Kidney tubule cell (primary cell): ENCODE measurements around the gene PDE6H.

Source experiments
- DNase-seq: peaks from one replicate; pipeline ENCODE4 v3.0.0-alpha.2; 2018; ENCODE audit warnings: low spot score

Gene PDE6H

DNA sequence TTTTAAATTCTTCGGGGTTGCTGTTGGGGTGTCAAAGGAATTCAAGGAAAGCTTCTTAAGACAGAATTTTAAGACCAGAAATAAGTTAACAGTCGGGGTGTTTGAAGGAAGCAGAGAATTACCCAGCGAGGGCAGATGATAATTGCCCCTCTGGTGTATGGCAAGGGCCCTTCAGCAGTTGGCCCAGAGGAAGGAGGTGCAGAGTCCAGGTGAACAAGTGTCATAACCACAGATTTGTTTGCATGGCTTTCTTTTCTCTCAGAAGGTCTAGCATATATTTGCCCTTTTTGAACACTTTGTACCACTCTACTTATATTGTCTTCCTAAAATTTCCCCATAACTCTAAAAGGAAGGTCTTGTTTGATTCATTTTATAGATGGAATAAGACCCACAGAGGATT is 1.8 kb downstream of the PDE6H start:
- no peak for DNase-seq

DNA sequence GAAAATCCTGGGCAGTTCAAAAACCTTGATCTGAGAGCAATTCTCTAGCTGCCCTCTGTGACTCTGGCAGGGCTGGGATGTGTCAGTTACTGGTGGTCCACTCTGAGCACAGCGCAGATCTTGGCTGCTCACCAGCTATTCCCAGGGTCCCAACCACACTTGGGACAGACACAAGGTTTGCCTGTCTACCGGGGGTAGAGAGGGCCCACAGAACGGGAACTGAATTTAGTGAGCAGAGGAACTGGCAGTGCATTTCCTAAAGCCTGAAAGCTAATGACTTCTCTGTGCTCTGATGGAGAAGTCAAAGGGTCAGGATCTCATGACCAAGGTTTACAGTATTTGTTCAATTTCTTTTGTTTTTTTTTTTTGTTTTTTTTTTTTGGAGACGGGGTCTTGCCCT is 2.6 kb downstream of the PDE6H start:
- no peak for DNase-seq

DNA sequence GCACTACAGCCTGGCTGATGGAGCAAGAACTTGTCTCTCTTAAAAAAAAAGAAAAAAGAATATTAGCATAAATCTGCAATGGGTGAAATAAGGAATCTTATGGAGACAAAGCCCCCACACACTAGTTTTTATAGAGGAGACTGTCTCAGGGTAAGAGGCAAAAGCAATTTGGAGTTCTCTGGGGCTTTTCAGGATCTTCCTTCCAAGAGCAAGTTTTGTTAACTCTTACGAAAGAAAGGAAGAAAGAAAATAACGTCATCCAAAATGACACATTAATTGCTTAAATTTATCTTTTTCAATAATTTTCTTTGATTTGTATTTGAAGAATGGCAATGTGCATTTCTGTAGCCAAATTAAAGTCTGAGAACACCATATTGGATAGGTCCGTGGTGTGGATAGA is 3.8 kb downstream of the PDE6H start:
- DNase-seq: no peak

DNA sequence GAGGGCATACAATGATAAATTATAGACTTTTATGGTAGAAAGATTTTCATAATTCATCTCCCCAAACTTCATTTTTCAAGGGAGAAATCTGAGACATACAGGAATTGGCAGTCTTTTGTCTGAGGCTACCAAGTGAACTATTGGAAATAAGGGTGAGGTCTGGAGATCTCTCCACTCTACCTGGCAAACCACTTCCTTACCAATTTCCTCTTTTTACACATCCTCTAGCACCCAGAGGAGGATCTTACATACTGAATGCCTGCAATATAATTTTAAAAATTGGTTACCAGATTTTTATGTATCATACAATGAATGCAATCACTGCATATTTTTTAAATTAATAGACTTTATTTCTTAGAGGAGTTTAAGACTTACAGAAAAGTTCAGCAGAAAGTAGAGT is 6.6 kb downstream of the PDE6H start:
- DNase-seq: no peak

DNA sequence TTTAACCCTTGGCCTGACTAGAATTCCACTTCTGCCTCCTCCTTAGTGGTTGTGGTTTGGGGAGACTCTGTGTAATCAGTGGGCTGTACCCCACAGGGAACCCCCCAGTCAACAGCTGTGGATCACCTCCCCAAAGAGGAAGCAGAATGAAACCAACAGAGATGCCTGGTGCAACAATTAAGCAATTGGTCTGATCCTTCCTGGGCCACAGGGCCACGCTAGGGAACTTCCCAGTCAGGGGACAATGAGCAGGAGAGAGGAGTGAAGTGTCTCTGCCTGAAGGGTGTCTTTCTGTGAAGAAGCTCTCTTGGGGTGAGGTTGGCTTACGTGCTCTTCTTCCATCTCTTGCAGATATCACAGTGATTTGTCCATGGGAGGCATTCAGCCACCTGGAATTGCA is 8.2 kb downstream of the PDE6H start:
- no peak for DNase-seq

DNA sequence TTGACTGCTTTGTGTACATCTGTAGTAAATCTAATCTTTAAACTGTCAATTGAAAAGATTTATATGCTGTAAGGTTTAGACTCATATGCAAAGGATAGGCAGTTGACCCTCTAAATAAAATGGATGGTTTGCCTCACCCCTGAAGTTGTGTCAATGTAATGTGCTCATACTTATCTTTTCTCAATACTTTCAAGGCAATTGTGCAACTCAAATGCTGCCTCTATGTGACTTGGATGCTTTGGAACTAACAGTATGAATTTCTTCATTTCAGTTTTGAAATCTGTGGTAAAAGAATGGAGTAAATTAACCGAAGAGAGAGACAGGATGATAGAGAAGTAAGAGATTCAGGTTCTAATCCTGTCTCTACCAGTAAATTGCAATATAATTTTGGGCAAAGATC is 9.7 kb downstream of the PDE6H start:
- DNase-seq: no peak

DNA sequence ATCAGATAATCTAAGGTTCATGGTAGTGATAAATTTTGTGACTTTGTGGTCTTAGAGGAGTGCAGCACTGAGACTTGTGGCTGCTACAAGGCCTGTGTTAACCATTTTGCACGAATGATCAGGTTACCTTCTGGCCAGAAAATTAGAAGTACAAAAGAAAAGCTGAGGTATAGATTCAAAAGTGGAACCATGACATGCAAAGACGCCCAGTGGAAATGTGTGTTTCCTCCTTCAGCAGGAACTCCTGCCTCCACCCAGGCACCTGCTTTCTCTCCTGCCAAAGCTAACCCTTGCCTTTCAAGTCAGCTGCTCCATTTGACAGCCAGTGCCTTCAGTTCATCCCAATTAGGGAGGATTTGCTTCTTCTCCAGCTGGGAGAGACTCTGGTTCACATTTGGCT is 10.1 kb downstream of the PDE6H start:
- no peak for DNase-seq

DNA sequence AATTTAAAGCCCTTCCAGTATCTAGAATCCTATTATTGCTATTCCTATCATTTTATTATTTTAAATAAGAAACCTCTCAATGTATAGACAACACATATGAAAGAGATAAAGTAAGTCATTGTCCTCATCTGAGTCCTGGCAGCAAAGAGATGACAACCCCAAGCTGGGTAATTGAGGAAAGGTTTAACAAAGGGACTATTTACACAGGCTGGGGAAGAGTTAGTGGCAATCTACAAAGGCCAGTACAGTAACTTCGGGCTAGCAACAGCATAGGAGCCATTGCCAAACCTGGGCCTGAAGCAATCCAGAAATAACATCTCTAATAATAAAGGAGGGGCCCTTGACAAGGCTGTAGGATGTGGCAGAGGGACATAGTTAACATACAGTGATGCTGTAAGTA is 11.2 kb downstream of the PDE6H start:
- DNase-seq: no peak

DNA sequence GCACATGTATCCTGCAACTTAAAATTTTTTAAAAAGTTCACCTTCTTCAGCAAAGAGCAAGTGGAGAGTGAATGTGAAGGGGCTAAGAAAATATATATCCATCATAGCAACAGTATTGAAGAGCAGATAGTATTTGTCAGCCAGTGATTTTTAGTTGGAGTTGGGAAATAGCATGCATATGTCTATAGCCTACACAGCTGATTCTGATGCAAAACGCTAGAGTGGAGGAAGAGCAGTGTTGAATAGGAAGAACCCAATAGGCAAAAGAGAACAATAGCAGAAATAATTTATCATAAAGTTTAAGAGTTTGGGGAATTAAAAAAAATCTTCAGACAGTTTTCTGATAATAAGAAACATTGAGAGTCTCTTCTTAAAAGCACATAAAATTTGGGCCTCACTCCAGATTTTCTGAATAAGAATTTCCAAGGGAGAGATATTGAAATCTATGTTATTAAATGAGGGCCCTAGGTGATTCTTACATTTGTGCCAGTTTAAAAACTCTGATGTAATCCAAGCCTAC is 12.0 kb downstream of the PDE6H start:
- no peak for DNase-seq

DNA sequence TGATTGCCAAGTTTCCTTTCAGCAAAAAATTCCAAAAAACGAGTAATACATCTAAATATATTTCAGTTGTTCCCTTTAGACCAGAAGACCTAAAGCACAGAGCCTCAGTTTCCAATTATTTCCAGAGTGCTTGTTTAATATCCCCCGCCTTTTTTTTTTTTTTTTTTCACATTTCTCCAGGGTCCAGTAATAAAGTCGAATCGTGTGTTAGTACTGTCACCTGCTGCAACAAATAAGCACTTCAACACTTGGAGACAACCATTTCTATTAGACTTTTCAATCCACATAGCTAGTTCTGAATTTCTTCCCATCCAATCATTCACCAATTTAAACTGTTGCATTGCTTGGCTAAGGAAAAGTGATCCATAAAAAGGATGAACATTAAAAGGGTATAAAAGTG is 13.6 kb downstream of the PDE6H start:
- DNase-seq: no peak

DNA sequence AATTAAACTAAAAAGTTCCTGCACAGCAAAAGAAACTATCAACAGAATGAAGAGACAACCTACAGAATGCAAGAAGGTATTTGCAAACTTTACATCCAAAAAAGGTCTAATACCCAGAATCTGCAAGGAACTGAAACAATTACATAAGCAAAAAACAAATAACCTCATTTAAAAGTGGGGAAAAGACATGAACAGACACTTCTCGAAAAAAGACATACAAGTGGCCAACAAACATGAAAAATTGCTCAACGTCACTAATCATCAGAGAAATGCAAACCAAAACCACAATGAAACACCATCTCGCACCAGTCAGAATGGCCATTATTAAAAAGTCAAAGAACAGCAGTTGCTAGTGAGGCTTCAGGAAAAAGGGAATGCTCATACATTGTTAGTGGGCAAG is 15.2 kb downstream of the PDE6H start:
- DNase-seq: no peak

DNA sequence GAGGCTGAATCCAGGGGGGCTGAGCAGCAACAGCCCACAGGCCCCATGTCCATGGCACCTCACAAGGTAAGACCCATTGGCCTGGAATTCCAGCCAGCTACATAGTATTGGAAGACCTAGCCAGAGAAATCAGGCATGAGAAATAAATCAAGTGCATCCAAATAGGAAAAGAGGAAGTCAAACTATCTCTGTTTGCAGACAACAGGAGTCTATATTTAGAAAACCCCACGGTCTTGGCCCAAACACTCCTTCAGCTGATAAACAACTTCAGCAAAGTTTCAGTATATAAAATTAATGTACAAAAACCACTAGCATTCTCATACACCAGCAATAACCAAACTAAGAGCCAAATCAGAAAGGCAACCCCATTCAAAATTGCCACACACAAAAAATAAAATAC is 16.9 kb downstream of the PDE6H start:
- DNase-seq: no peak

DNA sequence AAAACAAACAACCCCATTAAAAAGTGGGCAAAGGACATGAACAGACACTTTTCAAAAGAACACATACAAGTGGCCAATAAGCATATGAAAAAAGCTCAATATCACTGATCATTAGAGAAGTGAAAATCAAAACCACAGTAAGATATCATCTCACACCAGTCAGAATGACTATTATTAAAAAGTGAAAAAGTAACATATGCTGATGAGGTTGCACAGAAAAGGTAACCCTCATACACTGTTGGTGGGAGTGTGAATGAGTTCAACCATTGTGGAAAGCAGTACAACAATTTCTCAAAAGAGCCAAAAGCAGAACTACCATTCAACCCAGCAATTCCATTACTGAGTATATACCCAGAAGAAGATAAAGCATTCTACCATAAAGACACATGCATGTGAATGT is 18.2 kb downstream of the PDE6H start:
- no peak for DNase-seq

DNA sequence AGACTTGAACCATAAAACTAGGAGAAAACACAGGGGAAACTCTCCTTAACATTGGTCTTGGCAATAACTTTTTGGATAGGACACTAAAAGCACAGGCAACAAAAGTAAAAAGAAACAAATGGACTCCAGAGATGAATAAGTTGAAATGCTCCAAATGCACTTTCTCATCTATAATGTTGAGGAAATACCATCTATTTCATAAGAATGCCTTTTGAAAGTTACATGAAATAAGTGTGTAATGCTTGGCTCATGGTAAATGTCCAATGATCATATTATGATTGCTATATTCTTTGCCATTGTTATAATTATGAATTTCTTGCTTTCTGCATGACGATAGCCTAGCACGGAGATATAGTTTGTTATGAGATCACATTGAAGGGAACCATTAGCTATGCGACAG is 19.8 kb downstream of the PDE6H start:
- no peak for DNase-seq

DNA sequence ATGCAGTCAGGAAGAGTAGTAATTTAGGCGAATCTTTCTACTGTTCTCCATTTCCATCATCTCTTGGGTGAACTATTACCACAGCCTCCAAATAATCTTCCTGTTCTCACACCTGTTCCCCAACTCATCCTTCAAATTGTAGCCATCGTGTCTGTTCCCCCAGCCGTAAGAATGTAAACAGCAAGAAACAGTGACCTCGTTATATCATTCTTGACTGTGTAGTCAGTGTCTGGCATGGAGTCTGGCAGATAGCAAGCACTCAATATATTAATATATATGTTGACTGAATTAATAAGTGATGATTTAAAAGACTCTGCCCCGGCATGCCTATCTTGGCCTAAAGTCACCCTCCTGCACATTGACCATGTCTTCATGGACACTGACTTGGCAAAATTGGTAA is 20.3 kb downstream of the PDE6H start:
- no peak for DNase-seq

DNA sequence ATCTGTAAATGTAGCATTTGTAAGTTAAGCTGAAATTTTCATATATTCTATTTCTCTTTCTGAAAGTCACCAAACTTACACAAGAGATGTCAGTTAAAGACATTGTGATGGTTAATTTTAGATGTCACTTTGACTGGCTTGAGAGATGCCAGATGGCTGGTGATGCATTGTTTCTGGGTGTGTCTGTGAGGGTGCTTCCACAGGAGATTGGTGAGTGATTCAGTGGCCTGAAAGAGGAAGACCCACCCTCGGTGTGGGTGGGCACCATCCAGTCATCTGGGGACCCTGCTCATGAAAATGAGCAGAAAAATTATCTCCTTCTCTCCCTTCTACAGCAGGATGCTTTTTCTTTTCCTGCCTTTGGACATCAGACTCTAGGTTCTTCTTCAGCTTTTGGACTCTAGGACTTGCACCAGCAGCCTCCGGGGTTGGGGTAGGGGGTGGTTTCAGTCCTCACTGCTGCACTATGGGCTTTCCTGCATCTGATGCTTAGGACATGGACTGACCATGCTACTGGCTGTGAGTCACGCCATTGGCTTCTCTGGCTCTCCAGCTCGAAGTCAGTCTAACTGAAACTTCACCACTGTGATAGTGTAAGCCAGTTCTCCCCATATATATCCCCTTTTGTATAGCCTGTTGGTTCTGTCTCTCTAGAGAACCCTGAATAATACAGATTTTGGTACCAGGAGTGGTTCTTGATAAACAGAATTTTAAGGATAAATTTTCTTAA is 20.9 kb downstream of the PDE6H start:
- peak; percentile 43 for DNase-seq

DNA sequence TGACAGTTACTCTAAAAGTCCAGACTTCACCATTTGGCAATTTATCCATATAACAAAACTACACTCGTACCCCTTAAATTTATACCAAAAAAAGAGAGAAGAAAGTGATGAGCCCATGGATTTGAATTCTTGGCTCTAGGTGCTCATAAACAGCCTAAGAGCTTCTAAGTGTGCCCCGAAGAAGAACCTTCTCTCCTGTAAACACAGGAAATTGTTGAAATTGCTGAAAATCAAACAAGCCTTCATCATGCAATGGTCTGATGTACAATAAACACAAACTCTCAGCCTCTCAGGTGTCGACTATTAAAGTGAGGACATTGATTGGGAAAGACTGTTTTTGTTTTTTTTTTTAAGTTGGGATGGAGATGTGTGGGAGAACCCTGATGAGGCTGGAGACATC is 21.8 kb downstream of the PDE6H start:
- no peak for DNase-seq

DNA sequence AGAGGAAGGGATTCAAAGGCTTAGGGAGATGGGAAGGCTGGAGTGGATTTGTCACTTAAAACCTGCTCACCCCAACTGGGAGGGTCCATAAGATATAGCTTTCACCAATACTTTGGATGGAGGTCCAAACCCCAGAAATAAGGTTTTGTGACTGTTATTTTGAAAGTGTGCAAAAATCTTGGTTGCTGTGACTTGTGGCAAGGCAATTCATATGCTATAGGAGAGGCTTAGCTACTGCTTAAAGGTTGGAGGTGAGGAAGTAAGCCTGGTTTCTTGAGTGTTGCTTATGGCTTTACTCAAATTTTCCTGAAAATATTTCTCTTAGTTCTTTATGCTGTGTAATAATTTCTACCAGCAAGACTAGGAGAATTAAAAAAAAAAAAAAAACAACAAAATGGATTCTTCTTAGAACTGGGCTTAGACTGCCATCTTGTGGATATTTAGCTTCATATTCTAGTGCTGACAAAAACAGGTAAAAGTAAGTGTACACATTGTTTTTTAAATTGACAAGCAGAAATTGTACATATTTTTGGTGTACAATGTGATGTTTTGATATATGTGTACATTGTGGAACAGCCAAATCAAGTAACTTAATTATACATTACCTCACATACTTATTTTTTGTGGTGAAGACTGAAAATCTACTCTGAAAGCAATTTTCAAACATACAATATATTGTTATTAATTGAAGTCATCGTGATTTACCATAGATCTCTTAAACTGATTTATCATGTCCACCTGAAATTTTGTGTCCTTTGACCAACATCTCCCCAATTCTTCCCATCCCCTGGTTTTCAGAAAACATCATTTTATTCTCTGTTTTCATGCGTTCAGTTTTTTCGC is 23.0 kb downstream of the PDE6H start:
- DNase-seq: peak; percentile 62

DNA sequence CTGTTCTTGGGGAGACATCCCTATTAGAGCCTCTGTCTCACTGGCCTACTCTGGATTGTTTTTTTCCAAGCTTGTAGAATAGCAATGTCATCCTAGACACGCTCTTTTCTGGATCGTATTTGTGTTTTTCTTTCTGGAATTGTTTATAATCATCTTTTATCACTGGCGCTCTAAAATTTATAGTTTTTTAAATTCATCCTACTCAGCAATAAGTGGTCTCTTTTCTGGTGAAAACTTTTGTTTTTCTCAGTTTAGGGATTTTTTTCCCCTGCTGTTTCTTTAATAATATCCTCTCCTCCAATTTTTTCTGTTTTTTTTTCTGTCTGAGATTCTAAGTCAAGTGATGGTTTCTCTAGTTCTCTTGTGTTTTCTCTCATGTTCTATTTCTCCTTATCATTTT is 25.2 kb downstream of the PDE6H start:
- DNase-seq: no peak

DNA sequence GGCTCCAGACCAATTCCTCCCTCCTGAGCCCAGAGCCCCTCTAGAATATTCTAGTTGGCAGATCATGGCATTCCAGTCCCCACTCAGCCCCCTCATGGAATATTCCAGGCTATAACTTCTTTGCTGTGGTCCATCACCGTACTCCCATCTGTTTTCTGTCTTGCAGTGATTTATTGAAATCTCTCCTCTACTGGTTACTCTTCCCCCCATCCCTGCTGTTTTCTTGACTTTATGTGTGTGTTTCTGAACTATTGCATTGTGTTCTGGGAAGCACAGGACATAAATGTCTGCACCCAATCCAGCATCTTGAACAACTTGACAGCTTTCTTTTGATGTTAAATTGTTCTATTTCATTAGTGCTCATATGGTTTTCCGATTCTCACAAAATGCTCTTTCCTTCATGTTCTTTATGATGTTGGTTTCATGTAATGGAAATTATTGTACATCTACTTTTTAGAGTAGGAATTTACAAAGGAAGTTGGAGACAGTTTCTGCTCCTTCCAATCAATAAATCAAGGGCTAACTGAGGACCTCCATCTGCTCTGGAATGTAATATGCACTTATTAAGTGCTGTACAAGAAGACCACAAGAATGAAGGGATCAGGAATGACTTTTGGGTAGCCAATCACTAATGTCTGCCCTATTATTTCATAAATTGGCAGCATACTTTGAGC is 26.3 kb downstream of the PDE6H start:
- no peak for DNase-seq

DNA sequence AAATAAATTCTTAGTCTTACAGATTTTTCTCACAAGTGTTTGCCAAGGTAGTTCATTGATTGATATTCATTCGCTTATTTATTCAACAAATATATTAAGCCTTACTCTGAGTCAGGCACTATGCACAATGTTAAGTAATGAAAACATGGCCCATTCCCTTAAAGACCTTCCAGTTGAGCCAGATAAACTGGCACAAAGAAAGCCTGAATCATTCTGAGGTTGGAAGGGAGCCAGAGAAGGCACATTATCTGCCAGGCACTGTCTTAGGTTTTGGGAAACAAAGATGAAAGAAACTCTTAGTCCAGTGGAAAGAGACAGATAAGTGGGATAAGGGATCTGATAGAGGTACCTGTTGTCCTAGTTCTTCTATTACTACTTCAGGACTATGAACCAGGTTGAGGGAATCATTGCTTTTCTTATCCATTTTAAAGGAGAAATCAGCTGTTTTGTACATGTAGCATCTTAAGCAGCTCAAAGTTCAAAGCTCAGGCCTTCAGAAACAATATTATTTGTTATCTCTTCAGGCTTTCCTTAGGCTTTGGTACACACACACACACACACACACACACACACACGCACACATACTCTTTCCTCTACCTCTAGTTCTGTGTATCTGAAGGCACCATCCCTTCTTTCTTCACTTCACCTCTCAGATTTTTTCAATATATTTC is 27.0 kb downstream of the PDE6H start:
- peak; percentile 34 for DNase-seq

DNA sequence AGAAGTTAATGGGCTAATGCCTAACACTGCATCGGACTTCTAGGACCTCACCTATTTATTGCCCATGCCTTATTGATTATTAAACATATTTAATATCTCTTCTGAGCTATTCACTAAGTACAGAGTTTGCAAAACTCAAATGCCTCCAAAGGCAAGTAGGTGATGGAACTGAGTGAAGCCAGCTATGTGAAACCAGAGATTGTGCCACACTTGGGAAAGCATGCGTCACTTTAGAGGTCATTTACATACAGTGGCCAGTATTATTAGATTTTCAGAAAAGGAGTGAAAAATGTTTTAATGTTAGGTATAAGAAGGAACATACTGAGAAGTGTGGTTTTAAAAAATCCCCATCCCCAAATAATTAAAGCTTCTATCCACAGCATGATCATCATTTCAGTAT is 27.7 kb downstream of the PDE6H start:
- no peak for DNase-seq
